GM18502 (cell line): ENCODE measurements around the gene E2F1.
"Not testable (repeated sequence)": the region's sequence is repeated elsewhere in the genome, so short reads cannot be mapped to it uniquely, and the experiment has no call there.

Experiments used
- ATAC-seq: cut with Tn5 transposase; IDR thresholded peaks from one replicate; pipeline ENCODE4 v1.9.1; 2021; ENCODE audit warnings: mild to moderate bottlenecking; ENCODE audit not compliant: unreplicated experiment, poor library complexity

The E2F1 gene

GRCh38 chr20:33647603-33648395 lies 38.4 kb downstream of the E2F1 start:
- ATAC-seq: peak; percentile 65

DNA sequence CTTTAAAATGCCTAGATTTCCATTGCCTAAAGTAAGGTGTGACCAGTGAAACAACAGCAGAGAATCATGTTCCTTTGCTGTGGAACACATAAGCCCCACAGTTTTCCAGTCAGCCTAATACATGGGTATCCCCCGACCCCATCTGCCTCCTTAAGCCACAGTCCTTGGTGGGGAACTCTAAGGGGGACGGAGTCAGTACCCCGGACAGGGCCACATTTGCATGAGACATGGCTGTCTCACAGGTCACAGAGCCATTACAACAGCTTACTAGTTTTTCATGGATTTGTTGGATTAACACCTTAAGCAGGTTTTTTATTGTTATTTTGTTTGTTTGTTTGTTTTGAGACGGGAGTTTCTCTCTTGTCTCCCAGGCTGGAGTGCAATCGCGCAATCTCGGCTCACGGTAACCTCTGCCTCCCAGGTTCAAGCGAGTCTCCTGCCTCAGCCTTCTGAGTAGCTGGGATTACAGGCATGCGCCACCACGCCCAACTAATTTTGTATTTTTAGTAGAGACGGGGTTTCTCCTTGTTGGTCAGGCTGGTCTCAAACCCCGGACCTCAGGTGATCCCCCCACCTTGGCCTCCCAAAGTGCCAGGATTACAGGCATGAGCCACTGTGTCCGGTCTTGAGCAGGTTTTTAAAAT lies 39.1 kb downstream of the E2F1 start:
- ATAC-seq: not testable (repeated sequence)

DNA sequence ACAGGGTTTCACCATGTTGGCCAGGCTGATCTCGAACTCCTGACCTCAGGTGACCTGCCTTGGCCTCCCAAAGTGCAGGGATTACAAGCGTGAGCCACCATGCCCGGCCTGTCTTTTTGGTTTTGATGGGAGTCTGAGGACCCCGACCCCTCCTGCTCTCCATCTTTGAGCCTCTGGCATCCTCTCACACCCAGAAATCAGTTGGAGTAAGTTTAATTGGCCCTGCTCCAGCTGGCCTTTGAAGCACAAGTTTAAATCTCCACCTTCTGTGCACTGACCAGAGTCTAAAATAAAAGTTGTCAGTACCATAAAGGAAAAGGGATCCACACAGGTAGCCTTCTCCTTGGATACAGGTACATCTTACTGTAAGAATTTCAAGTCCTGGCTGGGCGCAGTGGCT lies 40.0 kb downstream of the E2F1 start:
- no peak for ATAC-seq

- ATAC-seq: no peak
Measured at GRCh38 chr20:33645396-33645795, 40.8 kb downstream of the E2F1 start.

GRCh38 chr20:33645072-33645358 lies 41.2 kb downstream of the E2F1 start:
- no peak for ATAC-seq

- ATAC-seq: no peak
Measured at GRCh38 chr20:33644313-33645071, 41.7 kb downstream of the E2F1 start.

- no peak for ATAC-seq
Measured at GRCh38 chr20:33640287-33640686, 45.9 kb downstream of the E2F1 start.

GRCh38 chr20:33636776-33637175 lies 49.4 kb downstream of the E2F1 start:
- no peak for ATAC-seq

- no peak for ATAC-seq
Measured at GRCh38 chr20:33635341-33635740, 50.8 kb downstream of the E2F1 start.

DNA sequence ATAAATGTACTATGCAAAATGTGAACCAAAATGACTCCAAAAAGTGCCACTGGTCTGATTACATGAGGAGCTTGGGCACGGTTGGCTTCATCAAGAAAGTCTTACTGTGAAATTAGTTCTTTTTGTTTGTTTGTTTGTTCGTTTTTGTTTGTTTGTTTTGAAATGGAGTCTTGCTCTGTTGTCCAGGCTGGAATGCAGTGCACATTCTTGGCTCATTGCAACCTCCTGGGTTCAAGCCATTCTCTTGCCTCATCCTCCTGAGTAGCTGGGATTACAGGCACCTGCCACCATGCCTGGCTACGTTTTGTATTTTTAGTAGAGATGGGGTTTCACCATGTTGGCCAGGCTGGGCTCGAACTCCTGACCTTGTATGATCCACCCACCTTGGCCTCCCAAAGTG lies 54.3 kb downstream of the E2F1 start:
- ATAC-seq: not testable (repeated sequence)

DNA sequence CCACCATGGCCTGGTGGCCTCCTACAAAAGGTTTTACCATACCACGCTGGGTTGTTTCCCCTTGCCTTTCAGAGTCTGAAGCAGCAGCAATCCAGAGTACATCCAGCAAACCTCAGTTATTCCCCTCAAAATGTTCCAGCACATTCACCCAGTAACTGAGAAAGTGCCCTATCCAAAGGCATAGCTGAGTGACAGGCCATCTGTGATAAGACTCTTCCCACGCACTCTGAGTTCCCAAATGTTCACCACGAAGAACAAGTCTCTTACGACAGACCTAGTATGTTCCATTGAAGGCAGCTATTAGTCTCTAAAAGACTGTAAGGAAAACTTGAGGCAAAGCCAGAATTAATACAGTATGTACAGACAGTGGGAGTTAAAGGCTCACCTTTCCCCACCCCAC lies 55.7 kb downstream of the E2F1 start:
- no peak for ATAC-seq

DNA sequence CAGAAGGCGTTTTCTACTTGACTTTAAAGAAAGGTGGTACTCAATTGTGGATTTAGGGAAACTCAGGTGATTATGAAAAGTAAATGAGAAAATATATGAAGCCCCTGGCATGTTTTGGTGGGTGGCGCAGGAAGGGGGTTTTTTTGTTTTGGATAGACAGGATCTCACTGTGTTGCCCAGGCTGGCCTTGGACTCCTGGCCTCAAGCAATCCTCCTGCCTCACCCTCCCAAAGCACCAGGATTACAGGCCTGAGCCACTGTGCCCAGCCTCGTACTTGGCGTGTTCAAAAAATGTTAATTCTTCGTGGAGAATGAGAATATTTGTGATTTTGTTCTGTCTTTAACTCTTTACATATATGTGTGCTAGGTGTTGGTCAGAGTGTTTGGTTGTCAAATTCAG lies 56.2 kb downstream of the E2F1 start:
- no peak for ATAC-seq

GRCh38 chr20:33629533-33629932 lies 56.7 kb downstream of the E2F1 start:
- ATAC-seq: no peak

DNA sequence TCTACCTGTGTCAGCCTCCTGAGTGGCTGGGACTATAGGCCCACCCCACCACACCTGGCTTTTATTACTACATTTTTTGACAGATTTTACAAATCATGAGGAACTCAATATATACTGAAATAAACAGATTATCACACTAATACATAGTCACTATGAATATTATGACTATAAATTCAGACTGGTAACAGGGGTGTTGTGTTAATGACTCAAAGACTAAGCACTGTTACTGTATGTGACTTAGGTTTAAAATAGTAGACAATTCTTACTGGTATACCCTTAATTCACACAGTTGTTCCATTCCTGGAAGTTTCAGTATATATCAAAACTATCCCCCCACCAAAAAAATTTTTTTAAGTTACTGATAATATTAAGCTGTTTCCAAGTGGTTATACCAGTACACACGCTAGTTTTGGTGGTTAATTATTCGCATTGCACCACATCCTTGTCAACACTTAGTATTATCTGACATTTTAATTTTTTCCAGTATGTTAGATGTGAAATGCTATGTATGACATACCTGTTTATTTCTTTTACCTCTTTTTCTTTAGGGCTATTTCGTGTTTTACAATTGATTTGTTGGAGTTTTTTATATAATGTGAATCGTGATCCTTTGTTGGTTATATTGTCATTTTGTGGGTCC lies 58.5 kb downstream of the E2F1 start:
- no peak for ATAC-seq

- no peak for ATAC-seq
Measured at GRCh38 chr20:33626190-33626589, 60.0 kb downstream of the E2F1 start.
